Erythroblast (primary cell): Measurements from ENCODE around the gene CPSF4.

Source experiments
- GATA1 ChIP-seq: IDR thresholded peaks from 2 replicates; pipeline ENCODE4 v1.6.1; 2011; ENCODE audit warnings: low read depth, mild to moderate bottlenecking, control low read depth, low read length, moderate library complexity
- POLR2A ChIP-seq: IDR thresholded peaks from 2 replicates; pipeline ENCODE4 v1.6.1; 2011; ENCODE audit warnings: mild to moderate bottlenecking, low read length

DNA sequence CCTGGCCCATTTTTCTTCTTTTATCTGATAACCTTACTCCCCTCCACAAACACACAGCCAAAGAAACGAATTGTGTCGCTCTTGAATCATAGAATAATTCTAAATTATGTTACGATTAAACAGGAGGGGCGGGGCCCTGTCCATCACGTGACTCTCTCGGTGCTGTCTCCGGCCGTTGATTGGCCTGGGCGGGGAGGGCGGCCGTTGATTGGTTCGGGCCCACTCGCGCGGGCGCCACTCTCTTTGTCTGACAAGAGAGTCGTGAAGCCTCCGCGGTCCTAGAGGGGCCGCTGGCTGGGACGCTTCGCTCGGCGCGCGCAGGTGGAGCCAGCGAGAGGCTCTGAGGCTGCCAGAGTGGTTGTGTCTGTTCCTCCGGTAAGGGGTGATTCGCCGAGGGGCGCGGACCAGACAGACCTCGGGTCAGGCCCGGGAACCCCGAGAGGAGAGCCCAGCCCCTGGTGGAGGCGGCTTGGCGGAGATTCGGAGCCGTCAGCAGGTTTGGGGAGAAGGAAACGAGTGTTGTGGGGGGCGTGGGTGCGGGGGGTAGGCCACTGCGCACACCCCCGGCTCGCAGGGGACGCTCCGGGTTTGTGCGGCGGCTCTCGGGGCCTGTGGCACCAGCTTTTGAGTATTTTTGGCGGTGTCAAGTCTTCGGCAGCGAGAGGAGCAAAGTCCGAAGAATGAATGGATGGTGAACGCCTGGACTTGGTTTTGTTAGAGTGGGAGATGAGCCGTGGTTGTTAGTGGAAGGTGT lies 34.0 kb downstream of the CPSF4 start, which contains the start of gene ZNF789:
- TF ChIP-seq POLR2A (peak; percentile 80), GATA1 (no peak)
